Right renal cortex interstitium (tissue), 3 donors: ENCODE results near the gene RSRC1. TPM values are rescaled to one million over a fixed set of nuclear protein-coding genes. Genes with fewer than 3 reads are reported as not detected.
"Not testable (repeated sequence)": the region's sequence is repeated elsewhere in the genome, so short reads cannot be mapped to it uniquely, and the experiment has no call there.

Source experiments
- DNase-seq, 3 donors: peaks; one replicate each; pipeline ENCODE4 v3.0.0-alpha.2; 2013; ENCODE audit warnings: low read depth in 3 of 3, low spot score in 2 of 3
- polyA plus RNA-seq, 3 donors: library from polyadenylated mRNA; unstranded; fragments of 120-200 nt; gene quantifications; one replicate each; pipeline ENCODE4 v1.2.1, GENCODE V29; 2013; ENCODE audit not compliant: insufficient read length in 3 of 3

RSRC1 gene
- polyA plus RNA-seq, 3 donors = 37.9 to 40.8 (median 38.2) TPM

DNA sequence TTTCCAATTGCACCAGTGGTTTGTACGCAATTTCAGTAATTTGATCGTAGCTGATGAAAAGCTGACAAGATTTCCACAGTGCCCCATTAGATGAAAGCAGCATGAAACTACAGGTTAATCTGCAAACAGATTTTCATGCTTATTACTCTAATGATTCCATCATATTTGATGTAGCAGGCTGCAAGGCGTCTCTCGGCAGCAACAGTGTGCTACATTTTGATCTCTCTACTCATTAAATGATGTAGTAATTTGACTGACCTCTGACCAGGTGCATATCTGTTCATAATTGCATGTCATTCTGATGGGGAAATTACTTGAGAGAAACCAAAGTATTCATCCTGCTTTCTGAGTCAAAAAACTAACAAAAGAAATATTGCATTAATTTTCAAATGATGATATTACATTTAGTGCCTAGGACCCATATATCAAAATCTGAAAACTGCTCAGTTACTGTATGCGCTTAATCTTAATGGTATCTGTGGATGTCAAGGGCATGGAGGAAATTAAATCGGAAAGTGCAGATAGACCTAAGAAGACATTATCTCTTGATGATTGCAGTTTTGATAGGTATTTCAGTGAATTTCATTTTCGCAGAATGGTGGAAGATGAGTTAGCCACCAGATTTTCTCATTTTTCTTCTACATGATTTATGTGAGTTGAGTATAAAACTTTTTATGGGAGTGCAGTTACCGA, 198.5 kb downstream of the RSRC1 start:
- no peak for DNase-seq

DNA sequence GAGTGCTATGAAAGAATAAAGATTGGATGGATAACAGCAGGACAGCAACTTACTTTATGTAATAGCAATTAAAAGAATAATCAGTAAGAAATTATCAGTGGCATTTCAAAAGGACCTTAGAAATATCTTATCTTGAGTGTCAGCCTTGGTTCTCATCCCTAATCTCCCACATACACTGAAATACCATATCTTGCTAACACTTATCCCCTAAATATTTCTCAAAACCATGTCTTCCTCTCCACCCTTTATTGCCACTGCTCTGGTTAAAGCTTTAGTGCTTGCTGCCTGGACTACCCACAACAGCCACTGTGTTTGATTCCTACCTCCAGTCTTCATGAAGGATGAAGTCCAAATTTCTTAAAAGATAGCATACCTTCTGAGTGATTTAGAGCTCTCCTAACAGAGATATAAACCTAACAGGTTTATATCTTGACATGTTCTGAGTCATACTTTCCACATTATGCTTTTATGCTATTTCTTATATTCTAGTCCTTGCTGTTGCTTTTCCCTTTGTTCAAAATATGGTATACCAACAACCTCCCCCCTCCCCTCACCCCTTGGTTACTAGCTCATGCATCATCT, 202.8 kb downstream of the RSRC1 start:
- DNase-seq = no peak

DNA sequence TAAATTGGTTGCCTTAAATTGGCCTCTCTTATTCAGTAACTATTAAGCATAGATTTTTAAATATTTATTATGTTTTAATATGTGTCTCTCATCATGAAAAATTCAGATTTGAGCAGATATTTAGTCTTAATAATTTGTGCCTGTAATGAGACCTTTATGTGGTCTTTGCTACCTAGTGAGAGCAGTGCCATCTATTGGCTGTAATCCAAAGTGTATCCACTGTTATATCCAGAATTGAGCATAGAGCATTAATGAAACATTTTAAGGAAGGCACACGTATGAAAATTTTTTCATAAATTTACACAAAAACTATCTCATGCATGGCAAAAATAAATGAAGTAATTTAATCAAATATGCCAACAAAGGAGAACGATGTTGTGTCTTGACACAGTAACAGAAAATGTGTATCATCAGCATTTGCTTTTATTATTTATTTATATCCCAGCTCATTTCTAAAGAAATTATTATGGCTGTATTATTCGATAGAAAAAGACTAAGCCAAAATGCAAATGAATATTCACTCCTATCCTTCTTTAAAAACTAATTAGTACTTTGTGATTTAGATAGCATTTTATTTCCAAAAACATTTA, 203.5 kb downstream of the RSRC1 start:
- DNase-seq = peak in 2 of 3 donors; percentile 2 to 13

DNA sequence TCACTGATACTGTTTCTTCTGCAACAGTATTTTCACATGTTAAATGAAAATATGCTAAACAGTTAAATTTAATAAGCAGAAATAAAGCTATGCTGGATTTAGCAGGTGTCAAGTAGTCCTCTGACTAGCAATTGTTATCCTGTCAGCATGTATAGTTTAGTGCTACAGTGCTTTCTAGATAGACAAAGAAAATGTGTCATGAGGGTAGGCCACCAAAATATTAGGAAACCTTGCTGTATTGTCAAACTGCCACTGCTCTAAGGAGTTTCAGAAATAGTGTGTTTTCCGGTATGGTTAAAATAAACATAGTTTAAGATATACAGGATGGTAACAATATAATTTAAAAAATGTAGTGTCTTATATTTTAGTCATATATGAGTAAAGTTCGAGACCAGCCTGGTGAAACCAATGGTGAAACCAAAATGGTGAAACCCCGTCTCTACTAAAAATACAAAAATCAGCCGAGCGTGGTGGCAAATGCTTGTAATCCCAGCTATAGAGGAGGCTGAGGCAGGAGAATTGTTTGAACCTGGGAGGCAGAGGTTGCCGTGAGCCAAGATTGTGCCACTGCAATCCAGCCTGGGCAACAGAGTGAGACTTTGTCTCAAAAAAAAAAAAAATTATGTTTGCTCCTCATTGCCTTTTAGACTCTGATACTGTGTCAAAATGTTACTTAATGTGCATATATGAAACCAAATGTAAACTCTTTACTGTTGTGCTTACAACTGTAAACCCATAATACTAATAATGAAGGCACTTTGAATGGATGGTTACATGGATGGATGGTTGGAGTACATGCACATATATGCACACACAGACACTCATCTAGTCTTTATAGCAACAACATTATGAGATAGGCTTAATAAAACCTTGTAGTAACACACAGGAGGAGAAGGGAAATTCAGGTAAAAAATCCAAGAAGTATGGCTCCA, 204.8 kb downstream of the RSRC1 start:
- no peak for DNase-seq

DNA sequence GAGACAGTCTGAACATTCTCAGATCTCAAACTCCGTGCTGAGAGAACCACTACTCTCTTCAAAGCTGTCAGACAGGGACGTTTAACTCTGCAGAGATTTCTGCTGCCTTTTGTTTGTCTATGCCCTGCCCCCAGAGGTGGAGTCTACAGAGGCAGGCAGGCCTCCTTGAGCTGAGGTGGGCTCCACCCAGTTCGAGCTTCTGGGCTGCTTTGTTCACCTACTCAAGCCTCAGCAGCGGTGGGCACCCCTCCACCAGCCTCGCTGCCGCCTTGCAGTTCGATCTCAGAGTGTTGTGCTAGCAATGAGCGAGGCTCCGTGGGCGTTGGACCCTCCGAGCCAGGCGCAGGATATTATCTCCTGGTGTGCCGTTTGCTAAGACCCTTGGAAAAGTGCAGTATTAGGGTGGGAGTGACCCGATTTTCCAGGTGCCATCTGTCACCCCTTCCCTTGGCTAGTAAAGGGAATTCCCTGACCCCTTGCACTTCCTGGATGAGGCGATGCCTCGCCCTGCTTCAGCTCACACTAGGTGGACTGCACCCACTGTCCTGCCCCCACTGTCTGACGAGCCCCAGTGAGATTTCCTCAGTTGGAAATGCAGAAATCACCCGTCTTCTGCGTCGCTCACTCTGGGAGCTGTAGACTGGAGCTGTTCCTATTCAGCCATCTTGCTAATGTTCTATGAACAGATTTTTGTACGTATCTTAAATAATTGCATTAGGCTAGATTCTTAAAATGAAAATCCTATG, 220.0 kb downstream of the RSRC1 start:
- not testable (repeated sequence) for DNase-seq

DNA sequence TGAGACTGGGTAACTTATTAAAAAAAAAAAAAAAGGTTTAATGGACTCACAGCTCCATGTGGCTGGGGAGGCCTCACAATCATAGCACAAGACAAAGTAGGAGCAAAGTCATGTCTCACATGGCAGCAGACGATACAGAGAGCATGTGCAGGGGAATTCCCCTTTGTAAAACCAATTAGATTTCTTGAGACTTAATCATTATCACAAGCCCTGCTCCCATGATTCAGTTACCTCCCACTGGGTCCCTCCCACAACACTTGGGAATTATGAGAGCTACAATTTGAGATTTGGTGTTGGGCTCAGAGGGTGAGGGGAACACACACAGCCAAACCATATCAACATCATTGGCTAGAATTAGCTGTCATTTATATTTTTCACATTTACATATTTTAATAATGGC, 221.0 kb downstream of the RSRC1 start:
- no peak for DNase-seq

DNA sequence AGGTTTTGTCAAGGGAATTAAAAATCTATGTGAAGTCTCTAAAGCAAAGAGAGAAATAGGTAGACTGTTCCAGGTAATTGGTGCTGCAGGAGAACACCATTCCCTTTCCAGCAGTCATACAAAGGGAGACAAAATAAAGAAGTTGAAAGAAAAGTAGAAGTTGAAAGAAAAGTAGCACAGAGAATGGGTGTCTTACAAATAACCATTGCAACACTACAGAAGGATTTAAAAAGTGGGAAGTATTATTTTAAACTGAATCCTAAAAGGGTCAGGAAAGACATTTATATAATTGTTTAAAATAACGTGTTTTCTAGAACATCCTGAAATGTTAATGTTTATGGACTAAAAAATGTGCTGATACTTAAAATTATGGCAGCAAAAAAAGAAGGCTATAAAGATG, 223.8 kb downstream of the RSRC1 start:
- no peak for DNase-seq

DNA sequence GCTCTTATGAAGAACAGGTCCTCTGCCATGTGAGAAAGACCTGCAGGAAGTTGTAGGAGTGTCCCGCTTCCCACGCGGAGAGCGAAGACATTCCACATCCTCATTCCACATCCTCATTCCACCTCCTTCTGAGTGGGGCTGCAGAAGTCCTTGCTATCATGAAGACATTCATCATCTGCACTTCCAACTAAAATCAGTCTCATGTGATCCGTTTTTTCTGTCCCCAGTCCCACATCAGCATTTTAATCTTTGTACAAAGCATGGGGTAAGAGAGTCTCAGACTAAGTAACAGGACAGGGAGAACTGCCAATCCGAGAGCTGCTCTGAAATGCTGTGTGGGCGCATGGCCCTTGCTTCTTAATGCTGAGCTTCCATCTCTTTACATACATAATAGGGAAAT, 227.2 kb downstream of the RSRC1 start:
- DNase-seq = no peak

DNA sequence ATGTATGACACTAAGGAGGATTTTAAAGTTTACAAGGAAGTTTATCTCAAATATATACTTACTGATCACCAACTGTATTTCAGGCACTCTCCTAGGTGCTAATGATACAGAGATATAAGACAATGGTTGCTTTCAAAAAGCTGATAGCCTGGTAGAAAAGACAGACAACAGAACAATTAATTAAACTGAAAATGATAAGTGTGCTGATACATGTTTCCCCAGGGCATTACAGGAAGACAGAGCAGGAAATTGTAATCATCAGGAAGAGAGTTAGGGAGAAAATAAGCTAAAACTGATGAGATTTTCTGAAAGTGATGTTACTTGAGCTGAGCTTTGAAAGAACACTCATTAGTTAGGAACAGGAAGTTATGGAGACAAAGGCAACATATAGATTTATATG, 229.7 kb downstream of the RSRC1 start:
- no peak for DNase-seq

DNA sequence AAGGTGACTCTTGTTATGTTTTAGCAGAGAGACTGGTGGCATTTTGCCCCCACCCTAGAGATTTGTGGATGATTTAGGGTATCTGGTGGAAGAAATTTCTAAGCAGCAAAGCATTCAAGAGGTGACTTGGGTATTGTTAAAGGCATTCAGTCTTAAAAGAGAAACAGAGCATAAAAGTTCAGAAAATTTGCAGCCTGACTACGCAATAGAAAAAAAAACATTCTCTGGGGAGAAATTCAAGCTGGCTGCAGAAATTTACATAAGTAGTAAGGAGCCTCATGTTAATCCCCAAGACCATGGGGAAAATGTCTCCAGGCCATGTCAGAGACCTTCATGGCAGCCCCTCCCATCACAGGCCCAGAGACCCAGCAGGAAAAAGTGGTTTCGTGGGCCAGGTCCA, 231.1 kb downstream of the RSRC1 start:
- DNase-seq = not testable (repeated sequence)

DNA sequence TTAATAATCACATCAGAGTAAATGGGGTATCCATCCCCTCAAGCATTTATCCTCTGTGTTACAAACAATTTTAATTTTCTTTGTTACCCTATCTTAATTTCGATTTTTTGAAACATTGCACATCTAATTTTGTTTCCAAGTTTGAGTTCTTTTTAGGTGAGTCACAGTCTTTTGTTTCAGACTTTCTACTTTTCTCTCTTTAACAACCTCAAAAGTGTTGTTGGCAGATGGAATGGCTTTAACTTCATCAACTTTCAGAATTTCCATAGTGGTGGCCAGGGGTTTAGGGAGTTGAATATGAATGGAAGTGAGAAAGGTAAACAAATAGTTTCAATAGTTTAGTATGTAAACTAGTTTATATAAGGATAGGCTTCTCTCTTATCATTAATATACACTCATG, 238.1 kb downstream of the RSRC1 start:
- no peak for DNase-seq

DNA sequence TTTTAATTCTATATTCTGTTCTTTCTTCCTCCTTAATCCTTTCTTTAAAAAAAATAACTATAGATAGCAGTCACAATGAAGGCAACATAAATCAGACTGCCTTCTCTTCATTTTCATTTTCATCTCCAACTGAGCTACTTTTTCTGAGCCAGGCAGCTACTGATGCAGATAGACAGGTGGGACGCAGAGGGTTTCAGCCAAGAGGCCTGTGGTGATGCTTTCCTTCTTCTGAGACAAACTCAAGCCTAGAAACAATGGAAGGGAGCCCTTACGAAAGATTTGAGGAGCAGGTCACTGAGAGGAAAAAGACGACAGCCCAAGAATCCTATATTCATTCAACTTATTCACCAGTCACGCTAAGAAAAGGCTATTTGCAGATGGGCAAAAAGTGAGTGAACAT, 241.1 kb downstream of the RSRC1 start:
- DNase-seq = no peak

DNA sequence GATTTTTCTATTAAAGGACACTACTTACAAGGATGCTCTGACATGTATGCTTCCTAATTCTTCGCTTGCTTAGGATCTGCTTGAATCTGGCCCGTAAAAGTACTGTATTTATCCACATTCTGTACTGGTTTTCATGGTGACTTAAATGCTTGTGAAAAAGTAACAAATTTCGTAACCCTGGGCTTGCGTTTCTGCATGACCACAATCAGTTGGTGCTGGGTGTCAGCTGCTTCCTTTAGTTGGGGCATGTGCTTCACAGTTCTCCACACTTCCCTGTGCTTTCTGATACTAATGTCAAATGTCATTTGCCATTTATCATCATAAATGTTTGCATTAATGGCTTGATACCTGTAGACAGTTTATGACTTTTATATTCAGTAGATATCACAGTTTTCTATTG, 242.7 kb downstream of the RSRC1 start:
- DNase-seq = no peak

DNA sequence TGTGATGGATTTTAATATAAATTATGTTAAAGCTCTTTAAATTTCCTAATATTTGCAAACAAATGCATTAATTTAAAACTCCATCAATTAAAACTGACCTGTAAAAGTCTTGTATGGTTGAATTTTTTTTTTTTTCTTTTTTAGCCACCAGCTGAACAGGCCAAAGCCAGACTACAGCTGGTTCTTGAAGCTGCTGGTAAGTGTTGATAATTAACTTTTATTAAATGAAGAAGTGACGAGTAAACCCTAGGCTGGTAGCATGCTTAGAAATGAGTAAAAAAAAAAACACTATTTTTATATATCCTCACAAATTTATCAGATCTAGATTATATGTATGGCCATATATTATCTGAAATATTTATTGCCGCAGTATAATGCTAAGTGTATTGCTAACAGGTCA, 244.8 kb downstream of the RSRC1 start:
- DNase-seq = no peak

DNA sequence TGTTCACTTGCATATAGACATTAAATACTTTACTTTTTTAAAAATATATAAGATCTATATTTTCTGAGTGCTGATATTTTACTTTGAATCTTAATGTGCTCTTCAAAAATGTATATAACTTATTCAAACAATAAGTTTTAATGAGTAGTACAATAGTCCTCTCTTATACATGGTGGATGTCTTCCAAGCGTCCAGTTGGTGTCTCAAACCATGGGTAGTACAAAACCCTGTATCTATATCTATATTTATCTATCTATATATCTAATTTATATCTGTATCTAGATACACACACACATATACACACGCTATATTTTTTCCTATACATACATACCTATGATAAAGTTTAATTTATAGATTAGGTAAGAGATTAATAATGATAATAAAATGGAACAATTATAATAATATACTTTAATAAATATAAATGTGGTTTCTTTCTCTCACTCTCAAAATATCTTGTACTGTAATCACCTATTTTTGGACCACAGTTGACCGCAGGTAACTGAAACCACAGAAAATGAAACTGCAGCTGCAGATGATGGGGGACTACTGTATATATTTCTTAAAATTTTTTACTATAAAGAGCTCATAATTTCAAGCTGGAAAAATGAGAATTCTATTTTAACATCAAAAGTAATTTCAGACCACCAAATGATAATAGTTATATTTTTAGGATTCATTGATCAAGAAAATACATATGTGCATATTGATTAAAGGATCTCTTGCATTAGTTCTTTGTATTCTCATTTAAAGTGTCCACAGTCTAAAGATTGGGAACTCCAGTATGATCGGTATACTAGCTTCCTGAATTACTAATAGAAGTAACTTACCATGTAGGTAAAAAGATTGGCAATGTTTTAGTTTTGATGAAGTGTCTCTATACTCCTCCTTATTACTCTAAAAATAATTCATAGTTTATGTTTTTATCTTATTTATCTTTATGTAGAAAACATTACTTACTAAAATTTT, 246.0 kb downstream of the RSRC1 start:
- no peak for DNase-seq

DNA sequence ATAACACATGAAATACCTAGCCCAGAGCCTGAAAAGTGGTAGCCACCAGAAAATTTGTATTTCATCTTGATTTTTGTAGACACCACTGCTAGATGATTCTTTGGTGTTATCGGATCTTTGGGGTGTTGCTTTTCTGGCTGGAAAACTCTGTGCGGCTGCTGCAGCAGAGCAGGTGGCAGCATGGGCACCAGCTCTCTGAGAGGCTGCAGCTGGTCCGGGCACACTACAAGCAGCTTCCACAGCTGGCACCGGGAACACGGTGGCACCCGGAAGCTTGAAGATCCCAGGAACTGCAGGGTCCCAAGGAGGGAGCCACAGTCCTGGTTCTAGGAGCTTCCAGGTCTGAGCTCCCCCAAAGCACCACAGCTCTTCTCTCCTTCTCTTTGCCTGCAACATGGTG, 249.4 kb downstream of the RSRC1 start:
- no peak for DNase-seq

DNA sequence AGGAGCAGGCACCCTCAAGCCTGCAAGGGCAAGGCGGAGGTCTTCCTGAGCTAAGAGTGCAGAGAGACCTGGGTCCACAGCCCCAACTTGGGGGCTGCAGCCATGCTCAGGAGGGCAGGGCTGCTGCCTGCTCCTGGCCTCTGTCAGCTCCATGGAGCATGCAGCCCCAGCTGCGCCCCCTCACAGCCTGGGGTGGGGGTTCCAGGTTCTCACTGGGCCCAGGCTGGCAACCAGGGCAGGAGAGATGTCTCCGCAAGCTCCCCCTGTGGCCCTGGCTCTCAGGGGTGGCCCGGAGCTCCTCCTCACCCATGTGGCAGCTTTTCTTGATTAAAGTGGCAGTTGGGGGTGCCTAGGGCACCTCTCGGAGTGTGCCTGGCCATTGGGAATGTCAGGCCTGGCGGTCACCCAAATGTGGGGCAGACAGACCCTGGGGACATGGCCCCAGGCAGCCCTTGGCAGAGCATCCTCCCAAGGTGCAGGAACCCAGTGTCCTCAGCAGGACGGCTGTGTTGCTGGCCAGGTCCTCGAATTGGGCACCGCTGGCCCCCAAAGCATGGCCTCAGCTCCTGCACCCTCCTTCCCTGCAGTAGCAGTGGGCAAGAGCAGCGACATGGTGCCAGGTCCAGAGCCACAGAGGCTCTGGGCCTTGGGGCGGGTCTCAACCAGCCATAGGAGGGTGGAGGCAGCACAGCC, 251.0 kb downstream of the RSRC1 start:
- DNase-seq = no peak

DNA sequence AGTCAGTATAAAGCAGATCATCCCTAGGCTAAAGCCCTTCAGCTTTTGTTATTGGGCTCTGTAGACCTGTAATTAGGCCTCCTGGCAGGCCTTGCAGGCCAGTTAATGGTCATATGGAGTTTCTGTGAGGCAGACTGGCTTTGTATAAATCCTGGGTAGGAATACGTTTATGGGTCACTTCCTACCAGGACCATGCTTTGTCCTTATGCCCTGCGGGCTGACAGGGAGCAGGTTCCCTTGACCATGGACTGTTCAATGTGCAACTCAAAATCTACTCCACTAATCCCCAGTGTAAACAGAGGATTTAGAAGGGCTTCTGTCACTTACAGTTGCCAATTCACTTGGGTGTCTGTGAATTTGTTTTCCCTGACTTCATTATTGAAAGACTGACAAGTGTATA, 258.4 kb downstream of the RSRC1 start:
- no peak for DNase-seq

DNA sequence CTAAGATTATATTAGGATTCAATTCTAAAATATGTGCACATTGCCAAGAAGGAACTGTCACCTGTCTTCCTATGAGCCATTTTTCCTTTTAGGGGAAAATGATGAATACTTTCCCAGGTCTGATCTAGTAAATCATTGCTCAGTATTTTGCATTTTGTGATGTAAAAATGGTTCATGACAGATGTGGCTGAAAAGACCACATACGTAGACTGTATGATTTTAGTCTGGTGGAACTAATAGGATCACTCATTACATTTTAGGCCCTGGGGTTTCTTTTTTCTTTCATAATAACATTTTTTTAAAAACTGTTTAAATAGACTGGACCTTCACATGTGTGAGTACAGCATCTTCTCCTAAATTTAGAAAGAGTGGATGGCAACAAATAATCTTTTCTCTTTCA, 259.4 kb downstream of the RSRC1 start:
- no peak for DNase-seq
